Heart left ventricle (tissue), 13 donors: ENCODE data around the gene SLC35A2.

Experiments used
- CTCF ChIP-seq, 12 donors: fragments of 200-600 bp; sonication (generic) in 4 of 12; IDR thresholded peaks; one replicate each; pipeline versions ENCODE4 v1.5.0 to v1.8.0; 2018 to 2022; ENCODE audit warnings: antibody characterized with exemption in 12 of 12, mild to moderate bottlenecking in 5 of 12
- POLR2A ChIP-seq, 2 donors: fragments of 450-650 bp; IDR thresholded peaks; one replicate each; pipeline ENCODE4 v1.6.1; 2017; ENCODE audit warnings: antibody characterized with exemption in 2 of 2, mild to moderate bottlenecking in 2 of 2, moderate library complexity in 2 of 2
- donor health status: ischemic (EF 13 %, LVEDD 7.1; RV severe dilation, severe dysfunction).
- donor health status: DM: no; HTN: yes; CAD: no.
- donor health status: DM: no; HTN: no; CAD: no.
- donor health status: ischemic (EF 25% LVEDD 6.9; RV normal size, moderate dysfunction).
- donor health status: ischemic (EF 25% LVEDD 5.7; RV mildly dilated, moderate dysfunction).
- donor health status: ischemic (EF 35%, LVEDD 5.7; RV mildly dilated, moderate dysfunction).
- donor health status: nonischemic (EF 11% LVEDD 7.7; RV severe dilation, severe dysfunction).
- donor health status: DM: yes; HTN: yes; CAD: no.
- donor health status: PGD.
- donor health status: ischemic (EF 29% LVEDD 5.4; RV normal size, mild dysfunction).
- donor health status: nonischemic (EF 23%, LVEDD 6.1; RV moderate dilation, normal function).

- TF ChIP-seq CTCF (IDR thresholded peaks at IDR 0.05) (no peak), POLR2A (IDR thresholded peaks at IDR 0.05) (no peak)
Observed at GRCh38 chrX:48927123-48927522, 15.7 kb upstream of the SLC35A2 start.
